ENCODE results near the gene DQX1.

- no peak for TF ChIP-seq EGR1 (IDR thresholded peaks at IDR 0.05; ENCODE audit: low read depth in 2 of 2)
- no peak for TF ChIP-seq FOXA1 (IDR thresholded peaks at IDR 0.05)
- TF ChIP-seq CTCF (IDR thresholded peaks at IDR 0.05; ENCODE audit: low read depth, low read length, missing input control): no peak
Measured at GRCh38 chr2:74474481-74474880, 51.5 kb downstream of the DQX1 start.

Measured in liver (tissue), 3 donors.